ENCODE measurements around the gene TCTA. TPM values are rescaled to one million over a fixed set of nuclear protein-coding genes. Genes with fewer than 3 reads are reported as not detected.

TCTA gene
- total and polyA plus RNA-seq, 10 of the 15 experiments (the other 5 are each of a cell fraction or from before 2014, with no cell fraction given), result 6.5 to 30.5 (median 18.3) TPM

DNA sequence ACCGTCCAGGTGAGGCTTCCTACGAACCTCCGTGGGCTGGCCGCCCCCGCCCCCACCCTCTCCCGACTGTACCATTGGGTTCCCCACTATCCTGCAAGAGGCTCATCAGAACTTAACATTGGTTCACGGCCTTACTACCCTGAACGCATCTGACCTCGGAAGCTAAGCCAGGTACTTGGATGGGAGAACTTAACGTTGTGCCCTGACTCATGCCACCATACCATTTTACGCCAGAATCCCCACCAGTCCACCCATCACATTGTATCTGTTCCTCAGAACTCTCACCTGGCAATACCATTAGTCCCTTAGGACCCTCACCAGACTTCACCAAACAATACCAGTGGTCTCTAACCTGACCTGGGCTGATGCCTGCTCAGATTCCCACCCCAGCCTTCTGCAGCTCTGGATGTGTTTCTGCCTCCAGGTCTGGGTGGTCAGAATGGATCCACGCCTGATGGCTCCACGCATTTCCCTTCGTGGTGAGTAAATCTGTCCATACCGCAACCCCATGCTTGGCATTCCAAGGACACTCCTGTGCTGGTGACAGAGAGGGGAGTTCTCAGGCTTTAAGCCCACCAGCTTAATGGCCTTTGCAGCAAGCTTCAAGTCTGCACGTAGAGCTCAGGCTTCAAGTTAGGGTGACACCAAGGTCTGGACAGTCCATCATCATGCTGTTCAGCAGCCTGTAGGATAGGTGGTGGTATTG is 562 bp downstream of the TCTA start:
- Histone ChIP-seq H2AFZ (ENCODE audit: control insufficient read depth, low read depth, low read length) (peak overlapping the region; percentile 81), H3K9me3 (replicated peaks; ENCODE audit: control insufficient read depth, insufficient read depth, low read length) (no peaks in the 10 kb centered on the region; the same call in 2 of the 3 replicates), H3K9ac (ENCODE audit: control insufficient read depth, insufficient read depth, low read length) (peak overlapping the region; percentile 97), H3K36me3 (ENCODE audit: control insufficient read depth in 2 of 2, insufficient read depth in 2 of 2, low read length in 1 of 2) (peaks cover 2 to 11% of the 10 kb centered on the region in 2 experiments; a peak in 3 of 4 replicates), H3K27ac (ENCODE audit: control insufficient read depth, insufficient read depth) (peak overlapping the region; percentile 96), H4K20me1 (ENCODE audit: control insufficient read depth, insufficient read depth) (peaks cover 9% of the 10 kb centered on the region), H3K79me2 (ENCODE audit: control insufficient read depth, insufficient read depth, low read length) (peaks cover 64% of the 10 kb centered on the region), H3K4me3 (peak overlapping the region; percentile 75), H3K4me1 (ENCODE audit: control insufficient read depth, insufficient read depth, low read length) (peaks cover 32% of the 10 kb centered on the region), H3K27me3 (replicated peaks in 1 of 2; ENCODE audit: control insufficient read depth in 2 of 2, insufficient read depth in 2 of 2, low read length in 1 of 2) (no peaks in the 10 kb centered on the region), H3K4me2 (ENCODE audit: control insufficient read depth, insufficient read depth) (peak overlapping the region; percentile 96)
- TF ChIP-seq HSF1 (IDR thresholded peaks at IDR 0.05; ENCODE audit: low read depth, low read length) (no peak), SPI1 (IDR thresholded peaks at IDR 0.05; ENCODE audit: borderline replicate concordance, insufficient read depth, low read depth, low read length) (no peak), SMARCA5 (IDR thresholded peaks at IDR 0.05) (0 out of 2 replicates have a peak, but pooled peaks have one; percentile 1), RELA (IDR thresholded peaks at IDR 0.05; ENCODE audit: borderline replicate concordance, partially characterized antibody) (no peak), ATF7 (IDR thresholded peaks at IDR 0.05; ENCODE audit: low read depth) (no peak), IKZF1 (conservative IDR thresholded peaks at IDR 0.05) (no peak), EGR1 (IDR thresholded peaks at IDR 0.05; ENCODE audit: borderline replicate concordance in 1 of 2, low read depth in 2 of 2, low read length in 2 of 2) (0 out of 3 replicates have a peak, but pooled peaks of 1 of the 2 experiments have one; percentile 19)
- in situ Hi-C loops (cut with MboI), result no loop called here
- ChIA-PET SMC1A (ENCODE audit: uncharacterized antibody, unreplicated experiment) (interaction anchor here (0.5 to 5.2 kb wide), 7 partner anchors 9 to 80 kb away, joined by 3 to 37 read pairs (median 6); partner anchors contain the start of genes NICN1 and USP4), RAD21 (ENCODE audit: unreplicated experiment) (interaction anchor here (0.7 to 2.1 kb wide), 9 partner anchors 16 to 73 kb away, joined by 3 to 12 read pairs (median 7); partner anchors contain the start of genes NICN1 and USP4), POLR2A (interaction anchor here (0.5 to 6.6 kb wide), 13 partner anchors 8 to 393 kb away, joined by 3 to 40 read pairs (median 7); partner anchors contain the start of genes DAG1, NICN1 and USP4), CTCF (interaction anchor here (0.6 to 2.9 kb wide), 5 partner anchors 32 to 242 kb away, joined by 3 to 18 read pairs (median 6); partner anchors contain the start of genes KLHDC8B and USP4)
- WGBS (ENCODE audit: insufficient coverage, insufficient replicate concordance, low lambda C conversion rate, missing lambda C conversion rate), result 30% methylated on average over 16 of the region's 16 CpGs
- ATAC-seq (peak; percentile 0; the same call in 2 of the 3 replicates), DNase-seq (ENCODE audit: low read depth, low spot score) (no peak), FAIRE-seq (no peak)
- no TSS peak for BruUV-seq (replicated peaks)
- intact Hi-C loops (cut with micrococcal nuclease; ENCODE audit: unreplicated experiment), result loop anchor here (1.0 to 10.0 kb wide), 3 partner anchors 17 to 318 kb away; partner anchors contain the start of genes NICN1, QRICH1 and USP4
